ENCODE results near the gene SCN10A. TPM values are rescaled to one million over a fixed set of nuclear protein-coding genes. Genes with fewer than 3 reads are reported as not detected.

The SCN10A gene
- total RNA-seq, 4 donors from 2014 or later: not detected

- no peak for DNase-seq (ENCODE audit: low spot score in 2 of 2)
- Histone ChIP-seq H3K4me1 (peaks cover 0 to 18% (median 0%) of the 10 kb centered on the region in 4 donors), H3K4me3 (no peak overlapping the region), H3K9me3 (no peaks in the 10 kb centered on the region), H3K36me3 (no peaks in the 10 kb centered on the region), H3K27me3 (no peaks in the 10 kb centered on the region), H3K27ac (no peak overlapping the region)
- TF ChIP-seq CTCF (IDR thresholded peaks at IDR 0.05): no peak
- TF ChIP-seq POLR2A (IDR thresholded peaks at IDR 0.05): no peak
- no peak for TF ChIP-seq EP300 (IDR thresholded peaks at IDR 0.05)
- 90 to 97% methylated on average over 4 of the region's 4 CpGs for WGBS, 2 donors
Observed at GRCh38 chr3:38828681-38829080, 12.7 kb upstream of the SCN10A start.

- no peaks in the 10 kb centered on the region for H3K36me3 ChIP-seq
- H3K4me1 ChIP-seq: peaks cover 0 to 15% (median 0%) of the 10 kb centered on the region in 4 donors
- H3K27ac ChIP-seq: no peak overlapping the region
- no peak for DNase-seq (ENCODE audit: low spot score in 2 of 2)
- TF ChIP-seq EP300 (IDR thresholded peaks at IDR 0.05) (no peak), CTCF (IDR thresholded peaks at IDR 0.05) (no peak), POLR2A (IDR thresholded peaks at IDR 0.05) (no peak)
- no peak overlapping the region for H3K4me3 ChIP-seq
- no peaks in the 10 kb centered on the region for H3K27me3 ChIP-seq
- H3K9me3 ChIP-seq: no peaks in the 10 kb centered on the region
Observed at GRCh38 chr3:38827791-38828190, 11.8 kb upstream of the SCN10A start.

- WGBS, 2 donors: 71 to 72% methylated on average over 2 of the region's 2 CpGs
- H3K27me3 ChIP-seq: no peaks in the 10 kb centered on the region
- no peak overlapping the region for H3K4me3 ChIP-seq
- no peaks in the 10 kb centered on the region for H3K9me3 ChIP-seq
- TF ChIP-seq CTCF (IDR thresholded peaks at IDR 0.05) (no peak), POLR2A (IDR thresholded peaks at IDR 0.05) (no peak), EP300 (IDR thresholded peaks at IDR 0.05) (no peak)
- no peak for DNase-seq (ENCODE audit: low spot score in 2 of 2)
- H3K36me3 ChIP-seq: no peaks in the 10 kb centered on the region
- H3K4me1 ChIP-seq: peaks cover 0 to 12% (median 0%) of the 10 kb centered on the region in 4 donors
- H3K27ac ChIP-seq: no peak overlapping the region
Observed at GRCh38 chr3:38826001-38826400, 10.0 kb upstream of the SCN10A start.

- H3K4me3 ChIP-seq: no peak overlapping the region
- no peak for DNase-seq (ENCODE audit: low spot score in 2 of 2)
- TF ChIP-seq EP300 (IDR thresholded peaks at IDR 0.05) (no peak), CTCF (IDR thresholded peaks at IDR 0.05) (no peak), POLR2A (IDR thresholded peaks at IDR 0.05) (no peak)
Observed at GRCh38 chr3:38824349-38824748, 8.3 kb upstream of the SCN10A start.

GRCh38 chr3:38823722-38824121, 7.7 kb upstream of the SCN10A start:
- WGBS, 2 donors: 62% methylated on average over 7 to 8 of the region's 8 CpGs
- H3K27ac ChIP-seq: no peak overlapping the region
- no peak for DNase-seq (ENCODE audit: low spot score in 2 of 2)

More at GRCh38 chr3:38824349-38824748, 8.3 kb upstream of the SCN10A start:
- 76 to 79% methylated on average over 4 of the region's 4 CpGs for WGBS, 2 donors
- Histone ChIP-seq H3K9me3 (no peaks in the 10 kb centered on the region), H3K27me3 (no peaks in the 10 kb centered on the region), H3K27ac (no peak overlapping the region), H3K4me1 (peaks cover 0 to 7% (median 0%) of the 10 kb centered on the region in 4 donors), H3K36me3 (no peaks in the 10 kb centered on the region)

More at GRCh38 chr3:38823722-38824121, 7.7 kb upstream of the SCN10A start:
- TF ChIP-seq EP300 (IDR thresholded peaks at IDR 0.05): no peak
- no peak for TF ChIP-seq POLR2A (IDR thresholded peaks at IDR 0.05)
- TF ChIP-seq CTCF (IDR thresholded peaks at IDR 0.05): no peak
- H3K9me3 ChIP-seq: no peaks in the 10 kb centered on the region
- H3K4me3 ChIP-seq: no peak overlapping the region
- no peaks in the 10 kb centered on the region for H3K27me3 ChIP-seq
- H3K4me1 ChIP-seq: peaks cover 0 to 1% (median 0%) of the 10 kb centered on the region in 4 donors
- no peaks in the 10 kb centered on the region for H3K36me3 ChIP-seq

Measured in tibial nerve (tissue), 4 donors.